ENCODE measurements around the gene ALKBH2.

DNA sequence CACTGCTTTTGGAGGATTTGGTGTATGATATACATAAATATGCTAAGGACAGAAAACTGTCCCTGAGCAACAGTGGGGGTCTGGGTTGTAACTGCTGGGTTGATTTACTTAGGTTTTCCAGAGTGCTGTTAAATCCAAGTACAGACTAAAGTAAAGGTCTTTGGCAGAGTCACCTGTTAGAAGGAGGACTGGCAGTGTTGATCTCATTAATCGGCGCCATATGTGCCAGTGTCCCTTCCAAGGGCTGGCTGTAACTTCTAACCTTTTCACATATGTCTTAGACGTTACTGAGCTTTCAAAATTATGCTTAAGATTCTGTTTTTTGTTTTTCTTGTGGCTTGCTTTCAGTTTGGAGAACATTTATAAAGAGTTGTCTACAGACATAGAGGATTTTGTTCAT, 9.2 kb upstream of the ALKBH2 start:
- no peak for TF ChIP-seq POLR2A (IDR thresholded peaks at IDR 0.05)
- TF ChIP-seq, protein P1, sequence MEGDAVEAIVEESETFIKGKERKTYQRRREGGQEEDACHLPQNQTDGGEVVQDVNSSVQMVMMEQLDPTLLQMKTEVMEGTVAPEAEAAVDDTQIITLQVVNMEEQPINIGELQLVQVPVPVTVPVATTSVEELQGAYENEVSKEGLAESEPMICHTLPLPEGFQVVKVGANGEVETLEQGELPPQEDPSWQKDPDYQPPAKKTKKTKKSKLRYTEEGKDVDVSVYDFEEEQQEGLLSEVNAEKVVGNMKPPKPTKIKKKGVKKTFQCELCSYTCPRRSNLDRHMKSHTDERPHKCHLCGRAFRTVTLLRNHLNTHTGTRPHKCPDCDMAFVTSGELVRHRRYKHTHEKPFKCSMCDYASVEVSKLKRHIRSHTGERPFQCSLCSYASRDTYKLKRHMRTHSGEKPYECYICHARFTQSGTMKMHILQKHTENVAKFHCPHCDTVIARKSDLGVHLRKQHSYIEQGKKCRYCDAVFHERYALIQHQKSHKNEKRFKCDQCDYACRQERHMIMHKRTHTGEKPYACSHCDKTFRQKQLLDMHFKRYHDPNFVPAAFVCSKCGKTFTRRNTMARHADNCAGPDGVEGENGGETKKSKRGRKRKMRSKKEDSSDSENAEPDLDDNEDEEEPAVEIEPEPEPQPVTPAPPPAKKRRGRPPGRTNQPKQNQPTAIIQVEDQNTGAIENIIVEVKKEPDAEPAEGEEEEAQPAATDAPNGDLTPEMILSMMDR (IDR thresholded peaks at IDR 0.05): no peak
